WTC11 (cell line): ENCODE results near the gene LAMB4. TPM values are rescaled to one million over a fixed set of nuclear protein-coding genes. Genes with fewer than 3 reads are reported as not detected.

Source experiments
- ATAC-seq: fragments of 200-7000 bp; cut with Tn5 transposase; 2 replicates; pipeline ENCODE4 v1.10.0; 2021; ENCODE audit warnings: mild to moderate bottlenecking, moderate library complexity
- CTCF ChIA-PET: fragments of 300-600 bp; sonication (Branson Sonifier 250); formaldehyde crosslinking; loops from one replicate; lab custom pipeline; 2021; ENCODE audit warnings: antibody characterized with exemption; lab: Charles Lee
- POLR2A ChIA-PET: fragments of 350-600 bp; sonication (Branson Sonifier 250); formaldehyde crosslinking; loops from one replicate; lab custom pipeline; 2021; ENCODE audit warnings: antibody characterized with exemption; lab: Charles Lee
- DNase-seq: peaks from one replicate; pipeline ENCODE4 v3.0.0; 2021; ENCODE audit warnings: low spot score
- H3K27ac Mint-ChIP-seq: 2 replicates; pipeline ENCODE4 v1.8.0; 2021; ENCODE audit warnings: mixed read lengths
- H3K27me3 Mint-ChIP-seq: 2 replicates; pipeline ENCODE4 v1.8.0; 2021; ENCODE audit warnings: low read depth, mild to moderate bottlenecking, moderate library complexity, mixed read lengths
- H3K36me3 Mint-ChIP-seq: 2 replicates; pipeline ENCODE4 v1.8.0; 2021; ENCODE audit warnings: mixed read lengths
- H3K4me1 Mint-ChIP-seq: 2 replicates; pipeline ENCODE4 v1.8.0; 2022; ENCODE audit warnings: mixed read lengths
- H3K4me3 Mint-ChIP-seq: 2 replicates; pipeline ENCODE4 v1.8.0; 2021; ENCODE audit warnings: mild to moderate bottlenecking, moderate library complexity, mixed read lengths
- H3K9me3 Mint-ChIP-seq: 2 replicates; pipeline ENCODE4 v1.8.0; 2021; ENCODE audit warnings: mixed read lengths
- CBFB ChIP-seq: sonication (generic); formaldehyde crosslinking; IDR thresholded peaks from 2 replicates; pipeline ENCODE4 v1.8.1; 2022; ENCODE audit warnings: mild to moderate bottlenecking, low read depth, missing genetic modification reagents
- ESRRA ChIP-seq: sonication (generic); formaldehyde crosslinking; IDR thresholded peaks from 2 replicates; pipeline ENCODE4 v1.8.1; 2022; ENCODE audit warnings: mild to moderate bottlenecking, missing genetic modification reagents, borderline replicate concordance
- GRHL2 ChIP-seq: fragments of 250-450 bp; sonication (Bioruptor Pico); IDR thresholded peaks from 2 replicates; pipeline ENCODE4 v1.8.0; 2022; ENCODE audit warnings: mild to moderate bottlenecking, moderate library complexity; ENCODE audit not compliant: insufficient replicate concordance, severe bottlenecking
- IRF2 ChIP-seq: sonication (generic); formaldehyde crosslinking; IDR thresholded peaks from 2 replicates; pipeline ENCODE4 v1.8.0; 2022; ENCODE audit warnings: low read depth, missing genetic modification reagents, borderline replicate concordance
- NFE2L1 ChIP-seq: sonication (generic); formaldehyde crosslinking; IDR thresholded peaks from 2 replicates; pipeline ENCODE4 v1.8.1; 2023; ENCODE audit warnings: missing genetic modification reagents
- NFYB ChIP-seq: sonication (generic); formaldehyde crosslinking; conservative IDR thresholded peaks from 2 replicates; pipeline ENCODE4 v1.8.0; 2022; ENCODE audit warnings: low read depth, missing genetic modification reagents
- NR2C2 ChIP-seq: sonication (generic); formaldehyde crosslinking; IDR thresholded peaks from 2 replicates; pipeline ENCODE4 v1.8.0; 2022; ENCODE audit warnings: mild to moderate bottlenecking, missing genetic modification reagents
- PRRX2 ChIP-seq: fragments of 250-450 bp; sonication (Bioruptor Pico); IDR thresholded peaks from 2 replicates; pipeline ENCODE4 v1.8.0; 2021; ENCODE audit warnings: mild to moderate bottlenecking
- RORB ChIP-seq: fragments of 250-450 bp; sonication (Bioruptor Pico); IDR thresholded peaks from 2 replicates; pipeline ENCODE4 v1.9.0; 2021; ENCODE audit warnings: mild to moderate bottlenecking
- SMAD3 ChIP-seq: sonication (generic); formaldehyde crosslinking; IDR thresholded peaks from 2 replicates; pipeline ENCODE4 v1.8.0; 2022; ENCODE audit warnings: missing genetic modification reagents, mild to moderate bottlenecking, borderline replicate concordance
- TEAD1 ChIP-seq: sonication (generic); formaldehyde crosslinking; IDR thresholded peaks from 2 replicates; pipeline ENCODE4 v1.8.0; 2022; ENCODE audit warnings: mild to moderate bottlenecking, missing genetic modification reagents
- ZNF671 ChIP-seq: fragments of 250-450 bp; sonication (Bioruptor Pico); IDR thresholded peaks from 2 replicates; pipeline ENCODE4 v1.8.0; 2021; ENCODE audit warnings: mild to moderate bottlenecking
- total RNA-seq: library from RNA; stranded (reverse); gene quantifications from 3 replicates; pipeline ENCODE4 v1.2.3, GENCODE V29; 2021
- TF ChIP-seq, protein P1 (sequence below): fragments of 250-450 bp; sonication (Bioruptor Pico); IDR thresholded peaks from 2 replicates; pipeline ENCODE4 v2.1.2; 2022; ENCODE audit warnings: mild to moderate bottlenecking, moderate library complexity
- TF ChIP-seq, protein P2 (sequence below): fragments of 250-450 bp; sonication (Bioruptor Pico); IDR thresholded peaks from 2 replicates; pipeline ENCODE4 v1.9.0; 2021; ENCODE audit warnings: mild to moderate bottlenecking, borderline replicate concordance
- TF ChIP-seq, protein P3 (sequence below): fragments of 250-450 bp; sonication (Bioruptor Pico); conservative IDR thresholded peaks from 2 replicates; pipeline ENCODE4 v1.9.0; 2021; ENCODE audit warnings: mild to moderate bottlenecking
- TF ChIP-seq, protein P4 (sequence below): fragments of 250-450 bp; sonication (Bioruptor Pico); IDR thresholded peaks from 2 replicates; pipeline ENCODE4 v1.9.0; 2021; ENCODE audit warnings: mild to moderate bottlenecking
- TF ChIP-seq, protein P5 (sequence below): sonication (generic); formaldehyde crosslinking; IDR thresholded peaks from 2 replicates; pipeline ENCODE4 v1.8.1; 2023; ENCODE audit warnings: mild to moderate bottlenecking, missing genetic modification reagents, moderate library complexity
- TF ChIP-seq, protein P6 (sequence below): sonication (generic); formaldehyde crosslinking; IDR thresholded peaks from 2 replicates; pipeline ENCODE4 v1.8.0; 2023; ENCODE audit warnings: mild to moderate bottlenecking, missing genetic modification reagents
- TF ChIP-seq, protein P7 (sequence below): fragments of 250-450 bp; sonication (Bioruptor Pico); IDR thresholded peaks from 2 replicates; pipeline ENCODE4 v1.8.0; 2021; ENCODE audit warnings: mild to moderate bottlenecking
- TF ChIP-seq, protein P8 (sequence below): sonication (generic); formaldehyde crosslinking; IDR thresholded peaks from 2 replicates; pipeline ENCODE4 v1.8.0; 2022; ENCODE audit warnings: missing genetic modification reagents

The LAMB4 gene
- total RNA-seq, 1 experiment from 2014 or later, result not detected

DNA sequence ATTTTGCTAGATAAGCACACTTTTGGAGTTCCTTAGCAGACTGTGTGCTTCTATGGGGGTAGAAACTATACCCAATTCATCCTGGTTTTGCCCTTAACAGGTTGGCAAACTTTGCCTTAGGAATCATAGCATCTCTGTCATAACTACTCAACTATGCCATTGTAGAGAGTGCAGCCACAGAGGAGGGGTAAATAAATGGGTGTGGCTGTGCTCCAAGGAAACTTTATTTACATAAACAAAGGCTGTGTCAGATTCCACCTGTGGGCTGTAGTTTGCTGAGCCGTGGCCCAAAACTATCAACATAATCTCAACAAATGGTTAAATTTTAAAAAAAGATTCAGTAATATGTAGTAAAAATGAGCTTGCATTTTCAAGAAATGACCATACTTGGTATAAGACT, 75.6 kb downstream of the LAMB4 start (continued):
- TF ChIP-seq, protein P1, sequence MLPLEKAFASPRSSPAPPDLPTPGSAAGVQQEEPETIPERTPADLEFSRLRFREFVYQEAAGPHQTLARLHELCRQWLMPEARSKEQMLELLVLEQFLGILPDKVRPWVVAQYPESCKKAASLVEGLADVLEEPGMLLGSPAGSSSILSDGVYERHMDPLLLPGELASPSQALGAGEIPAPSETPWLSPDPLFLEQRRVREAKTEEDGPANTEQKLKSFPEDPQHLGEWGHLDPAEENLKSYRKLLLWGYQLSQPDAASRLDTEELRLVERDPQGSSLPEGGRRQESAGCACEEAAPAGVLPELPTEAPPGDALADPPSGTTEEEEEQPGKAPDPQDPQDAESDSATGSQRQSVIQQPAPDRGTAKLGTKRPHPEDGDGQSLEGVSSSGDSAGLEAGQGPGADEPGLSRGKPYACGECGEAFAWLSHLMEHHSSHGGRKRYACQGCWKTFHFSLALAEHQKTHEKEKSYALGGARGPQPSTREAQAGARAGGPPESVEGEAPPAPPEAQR (CRISPR knock-in tag), result no peak
- TF ChIP-seq ESRRA (CRISPR knock-in tag), result no peak
- TF ChIP-seq, protein P2, sequence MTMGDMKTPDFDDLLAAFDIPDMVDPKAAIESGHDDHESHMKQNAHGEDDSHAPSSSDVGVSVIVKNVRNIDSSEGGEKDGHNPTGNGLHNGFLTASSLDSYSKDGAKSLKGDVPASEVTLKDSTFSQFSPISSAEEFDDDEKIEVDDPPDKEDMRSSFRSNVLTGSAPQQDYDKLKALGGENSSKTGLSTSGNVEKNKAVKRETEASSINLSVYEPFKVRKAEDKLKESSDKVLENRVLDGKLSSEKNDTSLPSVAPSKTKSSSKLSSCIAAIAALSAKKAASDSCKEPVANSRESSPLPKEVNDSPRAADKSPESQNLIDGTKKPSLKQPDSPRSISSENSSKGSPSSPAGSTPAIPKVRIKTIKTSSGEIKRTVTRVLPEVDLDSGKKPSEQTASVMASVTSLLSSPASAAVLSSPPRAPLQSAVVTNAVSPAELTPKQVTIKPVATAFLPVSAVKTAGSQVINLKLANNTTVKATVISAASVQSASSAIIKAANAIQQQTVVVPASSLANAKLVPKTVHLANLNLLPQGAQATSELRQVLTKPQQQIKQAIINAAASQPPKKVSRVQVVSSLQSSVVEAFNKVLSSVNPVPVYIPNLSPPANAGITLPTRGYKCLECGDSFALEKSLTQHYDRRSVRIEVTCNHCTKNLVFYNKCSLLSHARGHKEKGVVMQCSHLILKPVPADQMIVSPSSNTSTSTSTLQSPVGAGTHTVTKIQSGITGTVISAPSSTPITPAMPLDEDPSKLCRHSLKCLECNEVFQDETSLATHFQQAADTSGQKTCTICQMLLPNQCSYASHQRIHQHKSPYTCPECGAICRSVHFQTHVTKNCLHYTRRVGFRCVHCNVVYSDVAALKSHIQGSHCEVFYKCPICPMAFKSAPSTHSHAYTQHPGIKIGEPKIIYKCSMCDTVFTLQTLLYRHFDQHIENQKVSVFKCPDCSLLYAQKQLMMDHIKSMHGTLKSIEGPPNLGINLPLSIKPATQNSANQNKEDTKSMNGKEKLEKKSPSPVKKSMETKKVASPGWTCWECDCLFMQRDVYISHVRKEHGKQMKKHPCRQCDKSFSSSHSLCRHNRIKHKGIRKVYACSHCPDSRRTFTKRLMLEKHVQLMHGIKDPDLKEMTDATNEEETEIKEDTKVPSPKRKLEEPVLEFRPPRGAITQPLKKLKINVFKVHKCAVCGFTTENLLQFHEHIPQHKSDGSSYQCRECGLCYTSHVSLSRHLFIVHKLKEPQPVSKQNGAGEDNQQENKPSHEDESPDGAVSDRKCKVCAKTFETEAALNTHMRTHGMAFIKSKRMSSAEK (CRISPR knock-in tag), result no peak
- TF ChIP-seq IRF2 (CRISPR knock-in tag), result no peak
- TF ChIP-seq, protein P3, sequence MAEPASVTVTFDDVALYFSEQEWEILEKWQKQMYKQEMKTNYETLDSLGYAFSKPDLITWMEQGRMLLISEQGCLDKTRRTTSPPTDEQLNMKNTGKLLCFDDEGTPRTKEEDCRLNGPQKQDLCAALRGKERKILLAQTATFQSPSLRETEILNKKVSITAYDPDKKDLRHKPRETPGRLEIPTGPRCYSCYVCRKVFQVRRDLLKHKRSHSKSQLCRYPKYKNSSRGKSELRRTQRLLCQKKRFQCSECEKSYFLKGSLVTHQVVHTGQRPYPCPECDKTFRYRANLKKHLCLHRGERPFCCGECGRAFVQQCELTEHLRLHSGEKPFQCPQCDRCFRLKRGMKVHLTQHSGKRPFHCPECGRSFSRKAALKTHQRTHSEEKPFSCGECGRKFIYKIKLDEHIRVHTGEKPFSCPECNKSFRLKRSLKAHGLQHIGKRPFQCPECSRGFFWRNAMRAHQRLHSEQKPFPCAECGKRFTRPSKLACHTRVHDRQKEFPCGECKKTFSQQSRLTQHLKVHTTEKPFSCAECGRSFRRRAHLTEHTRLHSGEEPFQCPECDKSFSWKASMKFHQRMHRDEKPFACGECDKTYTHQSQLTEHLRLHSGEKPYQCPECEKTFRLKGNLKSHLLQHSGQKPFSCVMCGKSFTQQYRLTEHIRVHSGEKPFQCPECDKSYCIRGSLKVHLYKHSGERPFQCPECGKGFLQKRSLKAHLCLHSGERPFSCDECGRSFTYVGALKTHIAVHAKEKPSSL (CRISPR knock-in tag), result no peak
- TF ChIP-seq, protein P4, sequence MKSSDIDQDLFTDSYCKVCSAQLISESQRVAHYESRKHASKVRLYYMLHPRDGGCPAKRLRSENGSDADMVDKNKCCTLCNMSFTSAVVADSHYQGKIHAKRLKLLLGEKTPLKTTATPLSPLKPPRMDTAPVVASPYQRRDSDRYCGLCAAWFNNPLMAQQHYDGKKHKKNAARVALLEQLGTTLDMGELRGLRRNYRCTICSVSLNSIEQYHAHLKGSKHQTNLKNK (CRISPR knock-in tag), result no peak
- no peak for TF ChIP-seq ZNF671 (CRISPR knock-in tag)
- no peak for TF ChIP-seq PRRX2
- TF ChIP-seq, protein P5, sequence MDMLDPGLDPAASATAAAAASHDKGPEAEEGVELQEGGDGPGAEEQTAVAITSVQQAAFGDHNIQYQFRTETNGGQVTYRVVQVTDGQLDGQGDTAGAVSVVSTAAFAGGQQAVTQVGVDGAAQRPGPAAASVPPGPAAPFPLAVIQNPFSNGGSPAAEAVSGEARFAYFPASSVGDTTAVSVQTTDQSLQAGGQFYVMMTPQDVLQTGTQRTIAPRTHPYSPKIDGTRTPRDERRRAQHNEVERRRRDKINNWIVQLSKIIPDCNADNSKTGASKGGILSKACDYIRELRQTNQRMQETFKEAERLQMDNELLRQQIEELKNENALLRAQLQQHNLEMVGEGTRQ (CRISPR knock-in tag), result no peak

DNA sequence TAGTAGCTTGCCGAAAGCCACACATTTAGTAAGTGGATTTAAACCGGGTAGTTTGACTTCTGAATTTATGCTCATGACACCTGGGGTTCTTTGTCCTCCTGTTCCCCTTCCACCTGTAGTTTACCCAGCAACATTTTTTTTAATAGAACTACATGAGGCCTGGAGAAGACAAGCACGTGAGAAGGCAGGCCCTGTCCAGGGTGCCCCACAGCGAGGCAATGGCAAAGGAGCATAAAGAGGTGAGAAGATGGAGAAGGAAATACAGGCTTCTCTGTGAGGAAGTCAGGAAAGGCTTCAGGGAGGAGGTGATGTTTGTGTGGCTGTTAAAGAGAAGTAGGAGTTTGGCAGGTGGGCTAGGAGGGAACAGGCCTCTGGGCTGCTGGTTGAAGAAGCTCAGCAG, 76.9 kb downstream of the LAMB4 start:
- ChIA-PET POLR2A (no interaction called here), CTCF (interaction anchor here (1.2 kb wide), 1 partner anchor 20 kb away, joined by 3 read pairs; no protein-coding TSS in a partner anchor)
- no peaks in the 10 kb centered on the region for H3K9me3 Mint-ChIP-seq
- no peaks in the 10 kb centered on the region for H3K27me3 Mint-ChIP-seq
- no peak overlapping the region for H3K4me3 Mint-ChIP-seq
- H3K27ac Mint-ChIP-seq, result no peak overlapping the region
- no peaks in the 10 kb centered on the region for H3K36me3 Mint-ChIP-seq
- no peak for DNase-seq
- no peak for ATAC-seq
- no peaks in the 10 kb centered on the region for H3K4me1 Mint-ChIP-seq
- TF ChIP-seq, protein P6, sequence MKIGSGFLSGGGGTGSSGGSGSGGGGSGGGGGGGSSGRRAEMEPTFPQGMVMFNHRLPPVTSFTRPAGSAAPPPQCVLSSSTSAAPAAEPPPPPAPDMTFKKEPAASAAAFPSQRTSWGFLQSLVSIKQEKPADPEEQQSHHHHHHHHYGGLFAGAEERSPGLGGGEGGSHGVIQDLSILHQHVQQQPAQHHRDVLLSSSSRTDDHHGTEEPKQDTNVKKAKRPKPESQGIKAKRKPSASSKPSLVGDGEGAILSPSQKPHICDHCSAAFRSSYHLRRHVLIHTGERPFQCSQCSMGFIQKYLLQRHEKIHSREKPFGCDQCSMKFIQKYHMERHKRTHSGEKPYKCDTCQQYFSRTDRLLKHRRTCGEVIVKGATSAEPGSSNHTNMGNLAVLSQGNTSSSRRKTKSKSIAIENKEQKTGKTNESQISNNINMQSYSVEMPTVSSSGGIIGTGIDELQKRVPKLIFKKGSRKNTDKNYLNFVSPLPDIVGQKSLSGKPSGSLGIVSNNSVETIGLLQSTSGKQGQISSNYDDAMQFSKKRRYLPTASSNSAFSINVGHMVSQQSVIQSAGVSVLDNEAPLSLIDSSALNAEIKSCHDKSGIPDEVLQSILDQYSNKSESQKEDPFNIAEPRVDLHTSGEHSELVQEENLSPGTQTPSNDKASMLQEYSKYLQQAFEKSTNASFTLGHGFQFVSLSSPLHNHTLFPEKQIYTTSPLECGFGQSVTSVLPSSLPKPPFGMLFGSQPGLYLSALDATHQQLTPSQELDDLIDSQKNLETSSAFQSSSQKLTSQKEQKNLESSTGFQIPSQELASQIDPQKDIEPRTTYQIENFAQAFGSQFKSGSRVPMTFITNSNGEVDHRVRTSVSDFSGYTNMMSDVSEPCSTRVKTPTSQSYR (CRISPR knock-in tag), result no peak
- no peak for TF ChIP-seq TEAD1 (CRISPR knock-in tag)
- no peak for TF ChIP-seq SMAD3 (CRISPR knock-in tag)
- no peak for TF ChIP-seq CBFB (CRISPR knock-in tag)
- no peak for TF ChIP-seq RORB (CRISPR knock-in tag)
- TF ChIP-seq, protein P7, sequence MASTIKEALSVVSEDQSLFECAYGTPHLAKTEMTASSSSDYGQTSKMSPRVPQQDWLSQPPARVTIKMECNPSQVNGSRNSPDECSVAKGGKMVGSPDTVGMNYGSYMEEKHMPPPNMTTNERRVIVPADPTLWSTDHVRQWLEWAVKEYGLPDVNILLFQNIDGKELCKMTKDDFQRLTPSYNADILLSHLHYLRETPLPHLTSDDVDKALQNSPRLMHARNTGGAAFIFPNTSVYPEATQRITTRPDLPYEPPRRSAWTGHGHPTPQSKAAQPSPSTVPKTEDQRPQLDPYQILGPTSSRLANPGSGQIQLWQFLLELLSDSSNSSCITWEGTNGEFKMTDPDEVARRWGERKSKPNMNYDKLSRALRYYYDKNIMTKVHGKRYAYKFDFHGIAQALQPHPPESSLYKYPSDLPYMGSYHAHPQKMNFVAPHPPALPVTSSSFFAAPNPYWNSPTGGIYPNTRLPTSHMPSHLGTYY (CRISPR knock-in tag), result no peak
- TF ChIP-seq, protein P8, sequence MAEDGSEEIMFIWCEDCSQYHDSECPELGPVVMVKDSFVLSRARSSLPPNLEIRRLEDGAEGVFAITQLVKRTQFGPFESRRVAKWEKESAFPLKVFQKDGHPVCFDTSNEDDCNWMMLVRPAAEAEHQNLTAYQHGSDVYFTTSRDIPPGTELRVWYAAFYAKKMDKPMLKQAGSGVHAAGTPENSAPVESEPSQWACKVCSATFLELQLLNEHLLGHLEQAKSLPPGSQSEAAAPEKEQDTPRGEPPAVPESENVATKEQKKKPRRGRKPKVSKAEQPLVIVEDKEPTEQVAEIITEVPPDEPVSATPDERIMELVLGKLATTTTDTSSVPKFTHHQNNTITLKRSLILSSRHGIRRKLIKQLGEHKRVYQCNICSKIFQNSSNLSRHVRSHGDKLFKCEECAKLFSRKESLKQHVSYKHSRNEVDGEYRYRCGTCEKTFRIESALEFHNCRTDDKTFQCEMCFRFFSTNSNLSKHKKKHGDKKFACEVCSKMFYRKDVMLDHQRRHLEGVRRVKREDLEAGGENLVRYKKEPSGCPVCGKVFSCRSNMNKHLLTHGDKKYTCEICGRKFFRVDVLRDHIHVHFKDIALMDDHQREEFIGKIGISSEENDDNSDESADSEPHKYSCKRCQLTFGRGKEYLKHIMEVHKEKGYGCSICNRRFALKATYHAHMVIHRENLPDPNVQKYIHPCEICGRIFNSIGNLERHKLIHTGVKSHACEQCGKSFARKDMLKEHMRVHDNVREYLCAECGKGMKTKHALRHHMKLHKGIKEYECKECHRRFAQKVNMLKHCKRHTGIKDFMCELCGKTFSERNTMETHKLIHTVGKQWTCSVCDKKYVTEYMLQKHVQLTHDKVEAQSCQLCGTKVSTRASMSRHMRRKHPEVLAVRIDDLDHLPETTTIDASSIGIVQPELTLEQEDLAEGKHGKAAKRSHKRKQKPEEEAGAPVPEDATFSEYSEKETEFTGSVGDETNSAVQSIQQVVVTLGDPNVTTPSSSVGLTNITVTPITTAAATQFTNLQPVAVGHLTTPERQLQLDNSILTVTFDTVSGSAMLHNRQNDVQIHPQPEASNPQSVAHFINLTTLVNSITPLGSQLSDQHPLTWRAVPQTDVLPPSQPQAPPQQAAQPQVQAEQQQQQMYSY, result no peak
- TF ChIP-seq NR2C2 (CRISPR knock-in tag), result no peak
- no peak for TF ChIP-seq NFYB (CRISPR knock-in tag)
- no peak for TF ChIP-seq GRHL2 (CRISPR knock-in tag)
- TF ChIP-seq NFE2L1, result no peak
- TF ChIP-seq ZNF671 (CRISPR knock-in tag), result no peak
